HG02852 (cell line): ENCODE results near the gene POFUT2.
"Not testable (repeated sequence)": the region's sequence is repeated elsewhere in the genome, so short reads cannot be mapped to it uniquely, and the experiment has no call there.

Experiments used
- ATAC-seq: cut with Tn5 transposase; IDR thresholded peaks from one replicate; pipeline ENCODE4 v1.9.1; 2021; ENCODE audit warnings: mild to moderate bottlenecking, moderate library complexity; ENCODE audit not compliant: unreplicated experiment

Gene POFUT2

DNA sequence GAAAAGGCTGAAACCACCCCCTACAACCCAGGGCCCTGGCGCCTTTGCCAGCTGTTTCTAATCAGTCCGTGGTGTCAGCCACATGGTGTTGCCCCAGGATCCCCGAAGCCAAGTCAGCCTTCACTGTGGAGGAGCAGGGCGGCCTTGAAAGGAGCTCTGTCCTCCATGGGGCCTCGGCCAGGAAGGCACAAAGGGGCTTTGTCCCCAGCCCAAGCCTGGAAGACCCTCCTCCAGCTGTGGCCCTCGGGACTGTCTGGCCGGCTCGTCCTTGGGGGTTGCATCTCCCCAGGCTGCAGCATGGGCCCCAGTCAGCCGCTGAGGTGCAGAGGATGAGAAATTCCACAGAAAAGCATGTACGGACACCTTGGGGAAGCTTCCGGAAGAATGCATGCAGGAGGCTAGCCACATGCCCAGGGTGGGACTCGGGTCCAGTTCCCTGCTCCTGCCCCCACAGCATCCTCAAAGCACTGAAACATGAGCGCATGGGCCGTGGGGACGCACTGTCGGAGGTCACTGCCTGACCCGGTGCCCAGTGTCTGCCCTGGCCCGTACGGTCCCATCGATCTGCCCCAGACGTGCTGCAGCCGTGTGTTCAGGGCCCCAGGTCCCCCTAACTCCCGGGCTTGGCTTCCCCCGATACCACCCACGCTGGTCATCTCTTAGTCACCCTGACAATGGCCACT lies 38.6 kb upstream of the POFUT2 start:
- no peak for ATAC-seq

DNA sequence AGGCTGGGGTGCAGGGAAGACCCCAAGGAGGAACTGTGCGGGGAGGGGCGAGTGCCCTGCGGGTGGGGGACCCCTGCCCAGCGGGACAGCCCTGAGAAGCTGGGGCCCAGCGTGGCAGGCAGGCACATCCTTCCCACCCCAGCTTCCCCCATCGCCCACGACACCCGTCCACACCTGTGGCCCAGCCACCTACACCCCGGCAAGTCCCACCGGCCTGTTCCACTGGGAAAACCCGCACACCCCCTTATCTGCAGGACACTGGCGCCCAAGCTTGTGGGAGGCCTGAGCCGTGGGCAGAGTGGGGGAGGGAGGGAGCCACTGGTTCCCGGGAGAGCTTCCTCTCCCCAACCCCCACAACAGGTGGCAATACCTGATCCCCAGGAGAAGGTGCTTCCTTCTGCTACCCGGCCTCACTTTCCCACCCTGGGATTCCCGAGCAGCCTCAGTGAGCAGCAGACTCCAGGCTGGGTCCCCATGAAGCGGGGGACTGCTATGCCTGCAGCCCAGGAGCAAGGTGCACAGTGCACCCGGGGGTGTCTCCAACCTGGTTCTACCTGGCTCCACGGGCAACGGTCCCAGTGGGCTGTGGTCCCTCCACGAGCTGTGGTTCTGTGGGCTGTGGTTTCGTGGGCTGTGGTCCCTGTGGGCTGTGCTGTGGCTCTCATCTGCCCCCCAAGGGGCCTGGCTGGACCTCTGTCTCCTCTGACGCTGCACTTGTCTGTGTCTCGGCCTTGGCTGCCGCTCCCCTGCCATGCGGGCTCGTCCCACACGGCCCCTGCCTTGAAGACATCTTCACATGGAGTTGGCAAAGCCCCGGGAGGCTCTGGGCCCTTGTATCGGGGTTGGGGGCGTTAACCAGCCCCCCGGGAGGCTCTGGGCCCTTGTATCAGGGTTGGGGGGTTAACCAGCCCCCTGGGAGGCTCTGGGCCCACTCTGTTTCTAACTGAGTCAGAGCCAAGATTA lies 37.8 kb upstream of the POFUT2 start:
- no peak for ATAC-seq

DNA sequence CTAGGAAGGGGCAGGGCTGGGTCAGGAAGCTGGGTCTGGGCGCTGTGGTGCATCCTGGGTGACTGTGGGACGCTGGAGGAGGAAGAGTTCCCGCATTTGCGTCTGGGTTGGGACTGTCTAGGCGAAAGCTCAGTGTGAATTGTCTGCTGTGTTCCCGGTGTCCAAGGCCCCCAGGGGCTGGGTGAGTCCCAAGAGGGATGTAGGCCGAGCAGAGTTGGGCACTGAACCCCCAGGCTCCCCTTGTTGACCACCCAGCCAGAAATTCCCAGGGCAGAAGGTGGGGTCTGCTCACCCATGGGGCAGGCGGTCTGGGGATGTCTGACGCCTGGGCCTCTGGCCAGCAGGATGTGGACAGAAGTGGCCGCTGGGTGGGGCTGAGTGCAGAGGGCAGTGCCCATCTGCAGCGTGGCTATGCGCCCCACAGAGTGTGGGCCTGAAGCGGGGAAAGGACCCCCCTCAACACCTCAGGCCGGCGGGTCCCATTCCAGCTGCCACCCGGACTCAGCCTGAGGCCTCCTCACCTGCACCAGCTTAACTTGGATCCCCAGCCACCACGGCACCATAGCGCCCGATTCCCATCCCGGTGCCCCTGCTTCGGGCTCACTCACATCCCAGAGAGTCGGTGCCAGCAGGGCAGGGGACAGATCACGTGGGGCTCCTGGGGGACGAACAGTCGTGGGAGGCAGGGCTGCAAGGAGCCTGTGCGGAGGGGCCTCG lies 37.0 kb upstream of the POFUT2 start:
- no peak for ATAC-seq

DNA sequence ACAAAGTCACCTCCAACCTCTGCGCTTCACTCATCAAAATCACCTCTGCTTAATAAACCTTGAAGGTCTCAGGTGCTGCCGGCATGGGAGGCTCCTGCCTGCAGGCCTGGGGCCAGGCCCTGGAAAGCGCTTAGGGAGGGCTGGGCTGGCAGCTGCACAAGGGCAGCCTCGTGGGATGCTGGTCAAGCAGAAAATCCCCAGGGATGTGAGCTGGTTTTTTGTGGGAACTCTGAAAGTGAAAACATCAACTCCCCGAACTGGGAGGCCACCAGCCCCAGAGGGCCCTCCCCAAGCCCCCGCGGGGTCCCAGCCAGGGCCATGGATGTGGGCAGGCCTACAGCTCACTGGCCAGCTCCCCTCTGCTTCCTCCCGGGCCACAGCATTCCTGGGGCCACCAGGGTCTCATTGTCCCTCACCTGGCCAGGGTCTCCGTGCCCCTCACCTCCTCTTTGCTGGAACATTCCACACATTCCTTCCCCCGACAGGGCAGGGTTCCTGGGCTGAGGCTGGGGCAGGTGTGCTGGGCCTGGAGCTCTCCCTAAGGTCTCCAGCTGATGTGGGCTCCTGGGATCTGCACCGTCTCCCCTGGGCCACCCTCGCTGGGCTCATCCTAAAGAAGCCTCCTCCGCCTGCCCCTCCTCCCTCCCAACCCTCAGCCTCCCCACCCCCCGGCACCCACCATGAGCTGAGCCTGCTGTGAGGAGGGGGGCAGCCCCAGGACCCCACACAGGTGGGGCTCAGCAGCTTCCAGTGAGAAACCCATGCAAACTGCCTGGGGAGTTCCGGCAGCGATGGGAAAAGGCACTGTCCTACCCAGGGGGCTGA lies 36.0 kb upstream of the POFUT2 start:
- no peak for ATAC-seq

DNA sequence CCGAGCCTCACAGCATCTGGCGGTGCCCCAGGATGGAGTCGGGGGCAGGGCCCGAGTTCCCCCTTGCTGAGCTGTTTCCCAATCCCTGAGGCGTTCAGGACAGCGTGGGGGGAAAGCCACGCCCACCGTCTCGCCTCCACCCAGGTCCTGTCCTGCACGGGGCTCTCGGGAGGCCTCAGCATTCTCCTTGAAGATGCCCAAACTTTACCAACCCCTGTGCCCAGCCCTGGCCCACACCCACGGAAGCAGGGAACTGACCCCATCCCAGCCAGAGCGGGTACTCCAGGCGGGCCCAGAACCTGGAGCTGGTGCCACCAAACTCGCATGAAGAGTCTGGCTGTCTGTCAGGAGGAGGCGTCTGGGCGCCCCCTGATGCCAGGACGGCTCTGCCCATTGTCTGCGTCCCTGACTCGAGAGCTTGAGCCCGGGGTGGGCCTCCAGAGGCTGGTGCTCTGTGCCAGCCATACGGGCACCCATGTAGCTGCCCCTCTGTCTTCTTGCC lies 35.3 kb upstream of the POFUT2 start:
- no peak for ATAC-seq

DNA sequence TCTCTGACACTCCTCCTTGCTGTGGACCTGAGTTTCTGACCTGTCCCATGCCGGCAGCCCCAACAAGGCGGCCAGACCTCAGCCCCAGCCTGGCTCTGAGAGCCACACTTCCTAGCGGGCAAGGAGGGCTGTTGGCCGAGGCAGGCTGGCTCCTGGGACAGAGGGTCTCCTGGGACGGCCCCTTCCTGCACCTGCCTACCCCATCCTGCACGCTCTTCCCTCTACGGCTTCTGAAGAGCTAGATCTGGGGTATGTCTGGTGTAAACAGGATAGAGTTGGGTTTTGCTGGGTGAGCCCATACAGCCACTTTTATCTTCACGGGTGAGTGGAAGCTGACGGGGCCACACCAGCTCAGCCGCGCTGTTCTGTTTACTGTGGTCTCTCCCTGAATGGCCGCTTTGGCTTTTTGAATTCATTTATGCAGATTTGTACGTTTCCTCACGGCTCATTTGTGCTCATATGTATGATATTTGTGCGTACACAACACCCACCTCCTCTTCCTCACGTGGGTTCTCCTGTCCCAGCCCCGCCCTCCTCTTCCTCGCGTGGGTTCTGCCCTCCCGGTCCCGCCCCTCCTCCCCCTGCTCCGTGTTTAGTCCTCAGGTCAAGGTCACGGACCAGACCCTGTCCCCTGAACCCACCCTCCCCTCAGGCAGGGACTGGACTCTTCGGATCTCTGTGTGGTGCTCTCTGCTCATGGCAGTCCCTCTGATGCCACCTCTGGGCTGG lies 34.7 kb upstream of the POFUT2 start:
- no peak for ATAC-seq

DNA sequence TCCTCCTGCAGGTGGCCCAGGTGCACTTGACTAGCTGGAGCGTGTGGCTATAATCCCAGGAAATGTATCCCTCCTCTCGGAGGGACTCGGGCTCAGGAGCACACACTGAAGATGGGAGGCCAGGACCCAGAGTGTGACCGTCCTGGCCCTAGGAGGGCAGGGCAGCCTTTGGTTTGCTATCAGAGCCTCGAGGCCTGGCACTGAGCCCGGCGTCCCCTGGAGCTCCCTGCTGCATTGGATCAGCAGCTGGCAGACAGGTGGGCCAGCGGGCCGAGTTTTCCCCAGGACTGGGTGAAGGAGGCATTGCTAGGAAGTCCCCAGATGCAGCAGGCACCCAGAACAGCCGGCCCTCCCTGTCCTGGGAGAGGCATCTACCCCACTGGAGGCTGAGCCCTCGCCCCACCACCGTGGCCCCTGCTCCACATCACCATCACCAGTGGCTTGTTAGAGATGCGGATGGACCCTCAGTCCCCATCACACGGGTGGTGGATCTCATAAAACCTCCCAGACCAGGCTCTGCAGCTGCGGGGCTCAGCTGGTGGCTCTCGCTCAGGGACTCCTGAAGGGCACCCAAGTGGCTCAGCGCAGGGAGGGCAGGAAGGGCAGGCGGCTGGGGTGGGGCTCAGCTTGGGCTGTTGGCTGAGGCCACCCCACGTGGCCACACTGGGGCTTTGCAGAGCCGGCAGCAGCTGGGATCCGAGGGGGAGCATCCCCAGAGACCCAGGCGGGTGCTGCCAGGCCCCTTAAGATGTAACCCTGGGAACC lies 32.7 kb upstream of the POFUT2 start:
- no peak for ATAC-seq

DNA sequence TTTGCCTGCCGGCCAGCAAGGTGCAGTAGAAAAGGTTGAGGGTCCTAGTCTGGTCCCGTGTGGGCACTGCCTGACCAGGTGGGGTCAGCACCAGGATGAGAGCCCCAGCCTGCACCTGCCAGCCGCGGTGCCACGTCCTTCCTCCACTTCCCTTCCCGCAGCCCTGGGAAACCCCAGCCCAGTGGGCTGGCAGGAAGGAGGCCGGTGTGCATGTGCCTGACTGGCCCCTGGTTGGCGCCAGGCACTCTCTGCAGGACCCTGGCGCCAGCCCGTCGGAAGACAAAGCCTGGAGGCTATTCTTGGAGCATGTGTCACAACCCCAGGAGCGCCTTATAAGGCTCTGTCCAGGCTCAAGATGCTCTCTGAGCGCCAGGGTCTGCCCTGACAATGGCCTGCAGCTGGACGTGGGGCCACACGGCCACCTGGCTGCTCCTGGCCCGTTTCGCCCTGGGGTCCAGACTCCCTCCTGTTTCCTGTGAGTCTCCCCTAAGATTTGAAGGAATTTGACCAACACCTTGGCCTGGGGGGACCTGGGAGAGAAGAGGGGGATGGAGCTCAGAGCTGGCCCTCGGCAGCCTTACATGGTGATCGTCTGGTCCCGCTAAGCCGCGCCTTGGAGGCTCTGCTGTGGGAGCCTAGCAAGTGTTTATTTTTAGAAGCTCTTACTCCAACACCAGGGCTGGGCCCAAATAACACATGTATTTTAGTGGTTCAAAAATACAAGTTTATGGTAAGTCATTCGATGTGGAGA lies 31.9 kb upstream of the POFUT2 start:
- no peak for ATAC-seq

DNA sequence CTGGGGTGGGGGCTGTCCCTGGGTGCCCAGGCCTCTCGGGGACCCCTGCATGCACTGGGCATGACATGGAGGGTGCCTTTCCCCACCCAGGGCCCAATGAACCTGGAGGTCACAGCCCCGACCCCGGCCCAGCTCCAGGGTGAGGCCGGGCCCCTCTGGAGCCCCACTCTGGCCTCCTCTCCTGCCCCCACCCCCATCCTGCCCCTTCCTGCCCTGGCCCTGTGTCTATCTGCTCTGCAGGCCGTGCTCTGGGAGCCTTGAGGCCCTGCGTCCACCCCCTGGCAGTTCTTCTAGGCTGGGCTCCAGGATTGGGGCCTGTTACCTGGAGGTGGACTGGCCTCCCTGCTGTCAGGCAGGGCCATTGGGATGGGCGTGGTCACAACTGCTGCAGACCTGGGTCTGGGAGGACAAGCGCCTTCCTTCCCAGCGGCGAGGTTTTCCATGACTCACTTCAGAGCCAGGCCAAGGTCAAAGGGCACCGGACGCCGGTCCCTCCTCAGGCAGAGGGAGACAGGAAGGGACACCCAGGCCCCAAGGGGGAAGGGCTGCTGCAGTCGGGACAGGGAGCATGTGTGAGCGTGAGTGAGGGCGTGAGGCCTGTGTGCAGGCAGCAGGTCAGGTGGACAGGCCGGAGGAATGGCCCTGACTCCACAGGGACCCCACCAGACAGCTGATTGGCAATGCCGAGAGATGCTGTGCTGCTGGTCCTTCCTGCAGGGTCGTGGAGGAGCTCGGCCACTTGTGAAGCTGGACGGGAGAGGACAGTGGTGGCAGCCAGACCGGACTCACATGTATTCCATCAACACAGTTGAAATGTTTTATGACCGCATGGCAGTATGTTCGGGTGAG lies 31.1 kb upstream of the POFUT2 start:
- no peak for ATAC-seq

DNA sequence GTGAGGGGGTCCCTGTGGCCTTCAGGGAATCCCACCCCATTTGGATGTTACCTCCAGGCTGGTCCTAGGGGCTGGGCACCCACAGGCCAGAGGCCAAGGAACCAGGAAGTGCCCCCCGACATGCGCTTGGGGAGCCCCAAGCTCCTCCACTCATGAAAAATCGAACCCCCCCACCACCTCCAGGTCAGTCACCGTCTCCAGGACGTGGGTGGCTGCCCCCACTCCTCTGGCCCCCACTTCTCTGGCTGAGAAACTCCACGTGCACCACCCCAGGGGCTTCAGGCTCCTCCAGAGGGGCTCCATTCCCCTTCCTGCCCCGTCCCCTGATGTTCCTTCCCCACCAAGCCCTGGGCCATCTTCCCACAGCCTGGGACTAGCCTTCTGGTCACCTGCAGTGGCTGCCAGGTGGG lies 30.5 kb upstream of the POFUT2 start:
- ATAC-seq = no peak

DNA sequence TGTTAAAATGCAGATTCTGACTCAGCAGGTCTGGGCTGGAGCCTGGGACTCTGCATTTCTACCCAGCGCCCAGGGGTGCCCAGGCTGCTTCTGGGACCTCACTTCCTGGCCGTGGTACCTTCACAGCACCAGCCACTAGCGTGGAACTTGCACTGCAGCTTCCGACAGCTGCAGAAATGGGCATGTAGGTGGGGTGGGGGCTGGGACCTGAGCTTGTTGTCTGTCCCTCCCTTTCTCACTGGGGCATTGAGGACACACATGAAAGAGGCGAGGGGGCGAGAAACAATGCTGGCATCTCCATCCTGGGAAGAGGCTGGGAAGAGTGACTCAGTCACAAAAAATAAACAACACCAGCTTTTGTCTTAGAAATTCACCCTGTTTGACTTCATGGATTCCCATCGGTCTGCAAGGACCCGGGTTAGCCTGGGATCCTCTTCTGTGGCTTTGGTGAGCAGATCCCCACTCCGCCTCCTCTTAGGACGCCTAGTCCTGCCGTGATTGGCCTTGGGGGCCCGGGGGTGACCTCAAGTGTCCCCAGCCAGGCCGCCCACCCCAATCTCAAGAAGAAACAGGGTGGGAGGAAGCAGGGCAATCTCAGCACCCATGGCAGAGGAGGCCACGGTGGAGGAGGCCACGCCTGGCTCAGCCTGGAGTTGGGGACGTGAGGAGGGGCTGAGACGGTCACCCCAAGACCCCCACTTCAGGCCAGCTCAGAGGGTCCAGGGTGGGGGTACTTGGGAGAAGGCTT lies 29.9 kb upstream of the POFUT2 start:
- no peak for ATAC-seq

DNA sequence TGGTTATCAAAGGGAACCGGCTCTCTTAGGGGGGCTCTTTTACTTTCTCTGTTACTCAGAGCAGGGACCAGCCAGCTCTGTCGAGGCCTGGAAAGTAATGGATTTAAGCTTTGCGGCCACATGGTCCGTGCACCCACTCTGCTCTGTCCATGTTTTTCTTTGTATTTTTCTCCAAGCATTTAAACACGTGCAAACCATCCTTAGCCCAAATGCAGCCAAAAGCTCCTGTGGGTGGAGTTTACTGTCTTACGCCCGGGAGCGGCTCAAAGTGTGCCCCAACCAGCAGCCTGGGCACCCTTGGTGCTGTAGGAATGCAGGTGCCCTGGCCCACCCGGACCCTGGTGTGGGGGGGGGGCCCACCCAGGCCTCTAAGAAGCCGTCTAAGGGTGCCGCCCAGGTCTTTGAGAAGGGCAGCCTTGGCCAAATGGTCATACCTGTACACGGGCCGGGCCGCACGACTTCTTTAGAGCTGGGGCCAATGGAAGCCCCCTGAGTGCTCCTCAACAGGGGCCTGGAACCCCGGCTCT lies 29.2 kb upstream of the POFUT2 start:
- no peak for ATAC-seq

DNA sequence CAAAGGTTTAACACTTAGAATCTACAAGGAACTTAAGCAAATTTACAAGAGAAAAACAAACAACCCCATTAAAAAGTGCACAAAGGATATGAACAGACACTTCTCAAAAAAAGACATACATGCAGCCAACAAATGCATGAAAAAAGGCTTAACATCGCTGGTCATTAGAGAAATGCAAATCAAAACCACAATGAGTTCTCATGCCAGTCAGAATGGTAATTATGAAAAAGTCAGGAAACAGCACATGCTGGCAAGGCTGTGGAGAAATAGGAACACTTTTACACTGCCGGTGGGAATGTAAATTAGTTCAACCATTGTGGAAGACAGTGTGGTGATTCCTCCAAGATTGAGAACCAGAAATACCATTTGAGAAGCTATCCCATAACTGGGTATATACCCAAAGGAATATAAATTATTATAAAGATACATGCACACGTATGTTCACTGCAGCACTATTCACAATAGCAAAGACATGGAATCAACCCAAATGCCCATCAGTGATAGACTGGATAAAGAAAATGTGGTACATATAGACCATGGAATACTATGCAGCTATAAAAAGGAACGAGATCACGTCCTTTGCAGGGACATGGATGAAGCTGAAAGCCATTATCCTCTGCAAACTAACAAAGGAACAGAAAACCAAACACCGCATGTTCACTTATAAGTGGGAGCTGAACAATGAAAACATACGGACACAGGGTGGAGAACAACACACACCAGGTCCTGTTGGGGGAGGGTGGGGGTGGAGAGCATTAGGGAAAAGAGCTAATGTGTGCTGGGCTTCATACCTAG lies 28.2 kb upstream of the POFUT2 start:
- not testable (repeated sequence) for ATAC-seq

DNA sequence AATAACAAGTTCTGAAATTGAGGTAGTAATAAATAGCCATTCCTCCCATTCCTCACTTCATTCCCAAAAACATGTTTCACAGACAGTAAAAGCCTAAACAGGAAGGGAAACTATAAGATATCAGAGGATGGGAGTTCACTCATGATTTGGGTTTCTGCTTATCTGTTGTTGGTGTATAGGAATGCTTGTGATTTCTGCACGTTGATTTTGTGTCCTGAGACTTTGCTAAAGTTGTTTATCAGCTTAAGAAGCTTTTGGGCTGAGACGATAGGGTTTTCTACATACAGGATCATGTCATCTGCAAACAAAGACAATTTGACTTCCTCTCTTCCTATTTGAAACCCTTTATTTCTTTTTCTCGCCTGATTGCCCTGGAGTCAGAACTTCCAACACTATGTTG lies 26.0 kb upstream of the POFUT2 start:
- no peak for ATAC-seq

DNA sequence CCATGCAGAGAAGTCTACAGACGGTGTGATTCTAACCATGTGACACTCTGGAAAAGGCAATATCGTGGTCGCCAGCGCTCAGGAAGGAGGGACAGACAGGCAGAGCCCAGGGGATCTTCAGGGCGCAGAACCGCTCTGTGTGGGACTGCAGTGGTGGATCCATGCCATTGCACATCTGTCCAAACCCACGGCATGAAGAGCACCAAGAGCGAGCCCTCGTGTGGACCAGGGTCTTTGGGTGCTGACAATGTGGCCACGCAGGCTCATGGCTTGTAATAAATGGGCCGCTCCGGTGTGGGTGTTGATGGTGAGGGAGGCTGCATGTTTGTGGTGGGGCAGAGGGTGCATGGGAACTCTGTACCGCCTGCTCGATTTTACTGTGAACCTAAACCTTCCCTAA lies 25.3 kb upstream of the POFUT2 start:
- ATAC-seq = no peak

DNA sequence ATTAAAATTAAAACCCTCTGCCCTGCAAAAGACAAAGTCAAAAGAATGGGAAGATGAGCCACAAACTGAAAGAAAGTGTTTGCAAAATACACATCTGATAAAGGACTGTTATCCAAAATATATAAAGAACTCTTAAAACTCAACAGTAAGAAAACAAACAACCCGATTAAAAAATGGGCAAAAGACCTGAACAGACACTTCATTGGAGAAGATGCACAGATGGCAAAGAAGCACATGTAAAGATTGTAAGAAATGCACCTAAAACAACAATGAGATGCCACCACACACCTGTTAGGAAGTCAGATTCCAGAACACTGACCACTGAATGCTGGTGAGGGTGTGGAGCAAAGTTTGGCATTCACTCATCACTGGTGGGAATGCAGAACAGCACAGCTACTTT lies 24.6 kb upstream of the POFUT2 start:
- no peak for ATAC-seq
